ENCODE measurements around the gene COL5A1. TPM values are rescaled to one million over a fixed set of nuclear protein-coding genes. Genes with fewer than 3 reads are reported as not detected.
"Not testable (repeated sequence)": the region's sequence is repeated elsewhere in the genome, so short reads cannot be mapped to it uniquely, and the experiment has no call there.

The COL5A1 gene
- total RNA-seq, 1 donor from 2014 or later = 4.5 TPM

DNA sequence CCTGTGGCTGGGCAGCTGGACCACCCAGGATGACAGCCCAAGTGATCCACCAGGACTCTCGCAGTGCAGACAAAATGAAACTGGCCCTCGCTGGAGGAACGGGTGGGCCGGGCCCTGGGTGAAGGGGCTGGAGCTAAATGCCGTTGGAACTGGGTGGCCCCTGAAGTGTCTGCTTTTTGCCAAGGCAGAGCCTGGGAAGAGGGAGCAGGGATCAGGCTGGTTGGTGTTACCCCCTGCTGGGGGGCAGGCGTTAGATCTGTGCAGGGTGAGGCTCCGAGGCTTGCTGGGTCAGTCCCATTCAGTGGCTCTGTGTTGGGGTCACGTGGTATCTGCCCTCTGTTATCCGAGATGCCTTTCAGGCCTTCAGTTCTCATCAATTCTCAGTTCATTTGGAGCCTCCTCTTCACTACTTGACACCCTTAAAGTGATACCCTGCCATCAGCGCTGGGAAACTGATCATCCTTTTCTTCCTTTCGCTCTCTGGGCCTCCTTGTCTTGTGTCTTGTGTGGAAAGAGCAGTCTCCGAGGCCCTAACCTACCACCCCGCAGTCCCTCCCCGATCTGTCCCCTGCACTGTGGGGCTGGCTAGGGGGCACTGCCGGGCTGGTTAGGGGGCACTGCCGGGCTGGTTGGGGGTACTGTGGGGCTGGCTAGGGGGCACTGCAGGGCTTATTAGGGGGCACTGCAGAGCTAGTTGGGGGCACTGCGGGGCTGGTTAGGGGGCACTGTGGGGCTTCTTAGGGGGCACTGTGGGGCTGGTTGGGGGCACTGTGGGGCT is 37.3 kb downstream of the COL5A1 start:
- no peak for DNase-seq

DNA sequence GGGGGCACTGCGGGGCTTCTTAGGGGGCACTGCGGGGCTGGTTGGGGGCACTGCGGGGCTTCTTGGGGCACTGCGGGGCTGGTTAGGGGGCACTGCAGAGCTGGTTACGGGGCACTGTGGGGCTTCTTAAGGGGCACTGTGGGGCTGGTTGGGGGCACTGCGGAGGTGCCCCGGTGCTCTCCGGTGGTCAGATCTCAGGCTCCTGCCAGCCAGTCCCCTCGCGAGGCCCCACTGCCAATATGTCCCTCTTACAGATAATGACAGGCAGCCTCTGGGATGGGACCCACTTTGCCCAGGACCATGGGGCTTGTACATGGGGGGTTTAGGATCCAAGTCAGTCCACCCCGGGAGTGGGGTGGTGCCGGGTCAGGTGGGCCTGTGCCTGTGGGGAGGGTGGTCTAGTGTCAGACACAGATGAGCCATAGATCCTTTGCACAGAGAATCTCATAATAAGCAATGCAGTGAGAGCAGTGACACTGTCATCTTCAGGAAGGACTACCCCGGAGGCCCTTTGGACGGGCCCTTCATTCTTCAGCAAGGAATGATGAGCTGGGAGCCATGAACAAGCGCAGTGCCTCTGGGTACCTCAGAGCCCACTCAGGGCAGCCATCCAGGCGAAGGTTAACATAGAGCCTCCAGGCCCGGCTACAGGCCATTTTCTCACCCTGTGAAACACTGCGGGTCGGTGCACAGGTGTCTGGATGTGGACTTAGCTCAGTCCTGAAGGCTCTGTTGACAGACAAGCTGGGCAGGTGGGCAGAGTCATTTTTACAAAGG is 38.2 kb downstream of the COL5A1 start:
- no peak for DNase-seq

DNA sequence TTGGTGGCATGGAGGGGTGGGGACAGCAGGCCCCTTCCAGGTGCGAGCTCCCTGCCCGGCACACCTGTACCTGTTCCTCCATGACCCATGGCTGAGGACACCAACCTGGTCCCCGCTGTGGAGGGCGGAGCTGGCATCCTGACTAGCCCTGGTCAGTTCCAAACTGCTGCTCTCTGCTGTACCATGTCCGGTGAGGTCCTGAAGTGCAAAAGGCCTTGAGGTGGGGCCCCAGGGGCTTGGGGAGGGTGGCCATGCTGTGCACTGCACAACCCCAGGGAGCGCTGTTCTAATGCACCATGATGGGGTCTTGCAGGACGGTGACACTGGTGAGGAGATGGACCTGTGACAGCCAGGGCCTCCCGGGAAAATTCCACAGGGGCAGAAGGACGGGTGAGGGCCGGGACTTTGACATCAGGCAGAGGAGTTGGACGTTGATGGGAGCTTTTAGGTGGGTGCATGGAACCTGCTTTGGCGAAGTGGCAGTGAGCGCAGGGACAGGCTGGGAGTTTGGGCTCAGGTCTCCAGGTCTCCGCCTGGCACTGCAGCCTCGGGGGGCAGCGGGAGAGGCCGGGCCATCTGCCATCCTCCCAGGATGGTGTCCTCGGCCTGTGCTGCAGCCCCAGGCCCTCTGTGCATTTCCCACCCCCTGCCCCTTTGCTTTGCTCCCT is 38.9 kb downstream of the COL5A1 start:
- no peak for DNase-seq

DNA sequence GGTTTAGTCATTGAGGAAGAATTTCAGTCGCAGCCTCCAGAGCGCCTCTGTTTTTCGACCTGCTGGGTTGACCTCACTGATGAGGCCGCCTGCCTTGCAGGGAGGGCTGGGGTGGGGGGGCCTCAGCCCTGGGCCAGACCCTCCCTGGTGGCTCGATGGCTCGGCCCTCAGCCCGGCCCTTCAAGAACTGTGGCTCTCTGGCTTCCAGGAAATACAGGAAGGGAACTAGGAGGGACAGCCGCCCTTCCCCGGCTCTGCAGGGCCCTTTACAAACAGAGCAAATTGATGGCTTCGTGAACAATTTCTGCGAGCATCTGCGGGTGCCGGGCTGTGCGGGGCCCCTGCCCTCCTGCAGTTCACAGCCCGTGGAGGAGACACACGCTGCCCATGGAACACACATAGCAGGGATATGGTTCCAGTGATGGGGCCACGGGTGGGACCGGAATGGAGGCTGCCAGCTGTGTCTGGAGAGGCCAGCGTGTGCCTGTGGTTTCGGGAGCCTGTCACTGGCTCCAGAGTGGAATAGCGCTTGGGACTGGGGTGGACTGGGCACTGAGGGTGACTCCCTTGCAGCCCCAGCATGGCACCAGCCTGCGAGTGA is 39.6 kb downstream of the COL5A1 start:
- no peak for DNase-seq

- DNase-seq = no peak
These were observed 40.4 kb downstream of the COL5A1 start for GRCh38 chr9:134682026-134682425.

DNA sequence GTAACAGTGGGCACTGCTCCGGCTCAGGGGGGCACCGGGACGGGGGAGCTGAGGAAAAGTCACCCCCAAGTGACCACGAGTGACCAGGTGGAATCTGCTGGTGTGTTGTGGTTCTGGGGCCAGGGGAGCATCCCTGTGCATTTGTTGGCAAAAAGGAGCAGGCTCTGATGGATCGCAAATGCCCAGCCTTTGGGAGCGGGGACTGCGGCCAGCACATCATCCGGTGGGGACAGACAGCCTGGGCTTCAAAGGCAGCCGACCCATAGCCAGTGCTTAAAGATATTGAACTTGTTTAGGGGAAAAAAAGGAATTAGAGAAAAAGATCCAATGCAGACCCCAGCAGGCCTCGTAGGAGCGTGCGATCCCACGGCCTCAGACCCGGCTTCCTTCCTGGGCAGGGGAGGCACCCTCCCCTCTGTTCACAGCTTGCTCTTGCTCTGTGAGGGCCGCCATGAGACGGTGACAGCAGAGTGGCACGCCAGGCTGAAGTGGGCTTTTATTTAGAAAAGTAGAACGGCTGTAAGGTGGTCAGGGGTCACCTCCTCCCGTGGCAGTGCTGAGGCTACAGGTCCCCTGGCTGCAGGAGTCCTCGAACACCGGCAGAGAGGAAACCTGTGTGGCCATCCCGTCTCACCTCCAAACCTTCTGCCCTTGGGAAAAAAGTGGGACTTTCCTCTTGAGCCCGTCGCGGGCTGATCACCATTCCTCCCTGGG is 41.2 kb downstream of the COL5A1 start:
- DNase-seq = no peak

- no peak for DNase-seq
These were observed 42.2 kb downstream of the COL5A1 start for GRCh38 chr9:134683714-134684374.

DNA sequence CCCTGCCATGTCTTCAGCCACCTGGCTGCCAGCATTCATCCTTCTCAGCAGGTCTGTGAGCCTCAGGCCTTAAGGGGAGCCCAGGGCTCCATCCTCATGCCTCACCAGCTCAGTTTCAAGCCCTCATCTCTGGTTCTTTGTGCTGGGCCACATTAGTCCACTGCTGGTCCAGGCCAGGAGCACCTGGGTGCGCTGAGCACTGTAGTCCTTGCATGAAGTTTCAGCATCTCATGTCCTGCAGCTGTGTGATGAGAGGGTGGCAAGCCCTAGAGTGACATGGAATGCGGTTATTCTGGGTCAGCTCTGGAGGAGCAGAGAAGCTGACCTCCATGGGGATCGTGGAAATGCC is 42.7 kb downstream of the COL5A1 start:
- DNase-seq = no peak

- DNase-seq = not testable (repeated sequence)
These were observed 43.3 kb downstream of the COL5A1 start for GRCh38 chr9:134684941-134685340.

GRCh38 chr9:134685784-134686183 is 44.2 kb downstream of the COL5A1 start:
- no peak for DNase-seq

- no peak for DNase-seq
These were observed 45.3 kb downstream of the COL5A1 start for GRCh38 chr9:134686896-134687295.

DNA sequence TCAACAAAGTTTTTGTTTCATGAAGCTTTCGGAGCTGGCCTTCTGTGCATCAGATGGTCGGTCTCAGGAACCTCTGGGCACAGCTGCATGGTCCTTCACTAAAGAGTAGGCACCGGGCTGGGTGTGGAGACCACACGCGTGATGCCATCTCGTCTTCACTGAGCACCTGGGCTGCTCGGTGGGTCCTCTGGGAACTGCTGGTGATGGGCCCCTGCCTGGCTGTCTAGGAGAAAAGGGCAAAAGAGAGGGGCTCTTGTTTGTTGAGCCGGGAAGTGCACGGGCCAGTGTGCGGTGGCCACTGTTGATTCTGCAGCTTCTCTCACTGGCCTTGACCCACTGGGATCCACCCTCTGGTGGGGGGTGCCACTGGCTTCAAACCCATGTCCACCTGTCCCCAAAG is 46.0 kb downstream of the COL5A1 start:
- DNase-seq = no peak

GRCh38 chr9:134688231-134688630 is 46.6 kb downstream of the COL5A1 start:
- no peak for DNase-seq

DNA sequence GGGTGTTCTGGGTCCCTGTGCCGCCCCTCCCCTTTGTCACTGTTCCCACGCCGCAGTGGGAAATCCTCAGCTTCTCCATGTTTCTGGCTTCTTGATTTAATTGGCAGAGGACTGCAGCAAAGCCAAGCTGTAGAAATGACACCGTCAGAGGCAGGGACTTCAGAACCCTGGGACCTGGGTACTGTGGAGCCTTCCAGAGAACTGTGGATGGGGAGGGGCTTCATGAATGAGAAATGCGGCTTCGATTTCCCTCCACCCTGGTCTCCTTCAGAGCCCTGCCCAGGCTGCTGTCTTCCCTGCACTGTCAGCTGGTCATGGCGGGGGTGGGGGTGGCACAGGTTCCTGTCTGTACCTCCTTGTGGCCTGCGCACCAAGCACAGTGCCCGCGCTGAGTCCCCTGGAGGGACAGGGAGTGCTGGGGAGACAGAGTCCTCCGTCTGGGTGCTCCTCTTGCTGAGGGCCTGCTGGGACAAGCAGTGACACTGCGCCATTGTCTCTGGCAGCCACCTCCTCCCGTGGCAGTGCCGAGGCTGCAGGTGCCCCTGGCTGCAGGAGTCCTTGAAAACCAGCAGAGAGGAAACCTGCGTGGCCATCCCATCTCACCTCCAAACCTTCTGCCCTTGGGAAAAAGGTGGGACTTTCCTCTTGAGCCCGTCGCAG is 47.2 kb downstream of the COL5A1 start:
- DNase-seq = no peak

DNA sequence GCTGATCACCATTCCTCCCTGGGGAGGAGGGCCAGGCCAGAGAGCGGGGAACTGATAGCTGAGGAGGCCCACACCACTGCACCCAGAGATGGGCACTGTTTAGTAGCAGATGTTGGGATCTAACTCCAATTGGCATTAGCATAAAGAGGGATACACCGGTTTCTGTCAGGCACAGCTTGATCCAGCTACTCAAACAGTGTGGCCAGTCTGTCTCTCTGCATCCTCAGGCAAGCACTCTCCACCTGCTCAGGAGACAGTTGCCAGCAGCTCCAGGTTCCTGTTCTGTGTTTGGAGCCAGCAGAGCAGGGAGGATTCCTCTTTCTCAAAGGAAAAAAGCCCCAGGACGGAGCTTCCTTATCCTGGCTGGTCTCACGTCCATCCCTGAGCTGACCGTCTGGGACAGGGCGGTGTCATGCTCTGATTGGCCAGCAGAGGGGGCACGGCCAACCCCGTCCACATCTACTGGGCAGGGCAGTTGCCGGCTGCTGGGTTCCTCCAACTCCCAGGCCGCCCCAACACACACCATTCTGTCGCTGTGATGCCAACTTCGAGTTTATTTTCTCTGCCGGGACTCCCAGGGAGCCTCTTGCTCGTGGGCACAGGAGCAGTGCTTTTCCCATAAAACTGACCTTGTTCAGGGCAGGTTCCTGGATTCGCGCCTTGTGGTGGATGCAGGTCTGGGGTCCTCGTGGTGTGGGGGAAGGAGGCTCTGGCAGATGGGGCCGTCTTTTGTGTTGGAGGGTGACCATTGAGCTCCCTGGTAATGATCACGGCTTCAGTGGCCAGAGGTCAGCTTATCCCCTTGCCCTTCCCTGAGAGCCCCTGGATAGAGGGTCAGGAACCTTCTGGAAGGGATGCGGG is 47.9 kb downstream of the COL5A1 start:
- DNase-seq = no peak

- no peak for DNase-seq
These were observed 48.7 kb downstream of the COL5A1 start for GRCh38 chr9:134690301-134690751.

- no peak for DNase-seq
These were observed 49.5 kb downstream of the COL5A1 start for GRCh38 chr9:134690946-134691694.

- DNase-seq = no peak
These were observed 50.3 kb downstream of the COL5A1 start for GRCh38 chr9:134691695-134692572.
